ENCODE results near the gene SPSB1.

Gene SPSB1

DNA sequence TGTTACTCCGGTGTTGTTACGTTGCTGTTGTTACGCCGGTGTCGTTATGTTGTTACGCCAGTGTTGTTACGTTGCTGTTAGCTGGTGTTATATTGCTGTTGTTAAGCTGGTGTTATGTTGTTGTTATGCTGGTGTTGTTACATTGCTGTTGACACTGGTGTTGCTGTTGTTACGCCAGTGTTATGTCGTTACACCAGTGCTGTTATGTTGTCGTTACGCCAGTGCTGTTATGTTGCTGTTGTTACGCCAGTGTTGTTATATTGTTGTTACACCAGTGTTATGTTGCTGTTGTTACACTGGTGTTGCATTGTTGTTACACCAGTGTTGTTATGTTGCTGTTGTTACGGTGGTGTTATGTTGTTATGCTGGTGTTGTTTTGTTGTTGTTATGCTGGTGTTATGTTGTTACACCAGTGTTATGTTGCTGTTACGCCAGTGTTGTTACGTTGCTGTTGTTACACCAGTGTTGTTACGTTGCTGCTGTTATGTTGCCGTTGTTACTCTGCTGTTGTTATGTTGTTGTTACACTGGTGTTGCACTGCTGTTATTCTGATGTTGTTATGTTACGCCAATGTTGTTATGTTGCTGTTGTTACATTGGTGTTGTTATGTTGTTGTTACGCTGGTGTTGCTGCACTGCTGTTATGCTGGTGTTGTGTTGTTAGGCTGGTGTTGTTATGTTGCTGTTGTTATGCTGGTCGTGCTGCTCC lies 32.5 kb upstream of the SPSB1 start:
- no peak for DNase-seq (ENCODE audit: low read depth)

DNA sequence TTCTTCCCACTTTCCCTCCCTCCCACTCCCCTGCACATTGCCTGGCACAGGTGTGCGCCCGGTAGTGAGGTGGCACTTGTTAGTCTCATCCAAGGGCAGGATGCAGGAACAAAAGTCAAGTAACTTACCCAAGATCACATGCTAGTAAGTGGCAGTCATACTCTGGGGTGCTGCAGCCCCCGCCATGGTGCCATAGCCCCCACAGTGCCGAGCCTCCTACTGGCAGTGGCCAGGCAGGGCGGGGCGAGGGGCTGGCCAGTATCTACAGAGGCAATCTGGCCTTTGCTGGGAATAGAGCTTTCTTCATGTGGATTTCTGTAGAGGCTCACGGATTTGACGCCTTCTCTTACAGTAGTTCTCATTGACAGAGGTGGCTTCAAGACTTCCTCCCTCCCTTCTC lies 31.2 kb upstream of the SPSB1 start:
- no peak for DNase-seq (ENCODE audit: low read depth)

DNA sequence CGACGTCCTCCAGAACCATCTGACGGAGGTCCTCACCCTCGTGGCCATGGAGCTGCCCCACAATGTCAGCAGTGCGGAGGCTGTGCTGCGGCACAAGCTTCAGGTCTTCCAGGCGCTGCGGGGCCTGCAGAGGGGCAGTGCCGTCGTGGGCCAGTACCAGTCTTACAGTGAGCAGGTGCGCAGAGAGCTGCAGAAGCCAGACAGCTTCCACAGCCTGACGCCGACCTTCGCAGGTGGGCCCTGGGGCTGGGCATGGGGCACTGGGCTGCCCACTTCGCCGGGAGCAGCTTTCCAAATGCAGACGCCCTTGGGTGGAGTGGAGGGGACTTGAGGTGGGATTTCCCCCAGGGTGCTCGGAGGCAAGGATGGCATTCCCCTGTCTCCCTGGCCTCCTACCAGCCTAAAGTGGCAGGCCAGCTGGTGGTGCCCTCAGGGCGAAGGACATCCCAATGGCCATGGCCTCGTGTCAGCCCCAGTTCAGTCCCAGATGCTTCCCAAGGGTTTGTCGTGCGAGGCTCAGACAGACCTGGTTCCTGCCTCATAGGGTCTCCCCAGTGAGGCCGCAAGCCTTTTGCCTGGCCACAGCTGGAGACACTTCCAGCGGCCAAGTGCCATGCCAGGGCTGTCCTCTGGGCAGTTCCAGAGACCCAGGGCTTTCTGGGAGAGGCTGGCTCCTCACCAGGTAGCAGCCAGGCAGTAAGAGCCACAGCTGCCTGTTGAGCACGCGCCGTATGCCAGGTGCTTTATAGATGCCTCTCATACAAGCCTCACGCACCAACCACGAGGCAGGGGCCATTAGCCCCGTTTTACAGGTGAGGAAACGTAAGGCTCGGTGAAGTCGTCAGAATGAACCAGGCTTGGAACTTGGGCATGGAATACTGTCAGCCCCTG lies 30.4 kb upstream of the SPSB1 start:
- no peak for DNase-seq (ENCODE audit: low read depth)

DNA sequence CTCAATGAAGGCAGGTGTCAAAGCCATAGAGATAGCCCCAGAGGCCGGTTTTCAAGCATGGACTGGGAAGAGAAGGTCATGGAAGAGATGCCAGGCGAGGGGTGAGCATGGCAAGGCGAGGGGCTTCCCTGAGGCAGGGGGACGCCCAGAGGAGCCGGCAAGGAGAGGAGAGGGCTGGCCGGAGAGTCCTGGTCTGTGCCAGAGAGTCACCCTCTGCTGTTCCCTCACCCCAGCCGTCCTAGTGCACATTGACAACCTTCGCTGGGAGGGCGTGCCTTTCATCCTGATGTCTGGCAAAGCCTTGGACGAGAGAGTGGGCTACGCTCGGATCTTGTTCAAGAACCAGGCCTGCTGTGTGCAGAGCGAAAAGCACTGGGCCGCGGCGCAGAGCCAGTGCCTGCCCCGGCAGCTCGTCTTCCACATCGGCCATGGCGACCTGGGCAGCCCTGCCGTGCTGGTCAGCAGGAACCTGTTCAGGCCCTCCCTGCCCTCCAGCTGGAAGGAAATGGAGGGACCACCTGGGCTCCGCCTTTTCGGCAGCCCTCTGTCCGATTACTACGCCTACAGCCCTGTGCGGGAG lies 29.3 kb upstream of the SPSB1 start:
- DNase-seq (ENCODE audit: low read depth) = no peak

DNA sequence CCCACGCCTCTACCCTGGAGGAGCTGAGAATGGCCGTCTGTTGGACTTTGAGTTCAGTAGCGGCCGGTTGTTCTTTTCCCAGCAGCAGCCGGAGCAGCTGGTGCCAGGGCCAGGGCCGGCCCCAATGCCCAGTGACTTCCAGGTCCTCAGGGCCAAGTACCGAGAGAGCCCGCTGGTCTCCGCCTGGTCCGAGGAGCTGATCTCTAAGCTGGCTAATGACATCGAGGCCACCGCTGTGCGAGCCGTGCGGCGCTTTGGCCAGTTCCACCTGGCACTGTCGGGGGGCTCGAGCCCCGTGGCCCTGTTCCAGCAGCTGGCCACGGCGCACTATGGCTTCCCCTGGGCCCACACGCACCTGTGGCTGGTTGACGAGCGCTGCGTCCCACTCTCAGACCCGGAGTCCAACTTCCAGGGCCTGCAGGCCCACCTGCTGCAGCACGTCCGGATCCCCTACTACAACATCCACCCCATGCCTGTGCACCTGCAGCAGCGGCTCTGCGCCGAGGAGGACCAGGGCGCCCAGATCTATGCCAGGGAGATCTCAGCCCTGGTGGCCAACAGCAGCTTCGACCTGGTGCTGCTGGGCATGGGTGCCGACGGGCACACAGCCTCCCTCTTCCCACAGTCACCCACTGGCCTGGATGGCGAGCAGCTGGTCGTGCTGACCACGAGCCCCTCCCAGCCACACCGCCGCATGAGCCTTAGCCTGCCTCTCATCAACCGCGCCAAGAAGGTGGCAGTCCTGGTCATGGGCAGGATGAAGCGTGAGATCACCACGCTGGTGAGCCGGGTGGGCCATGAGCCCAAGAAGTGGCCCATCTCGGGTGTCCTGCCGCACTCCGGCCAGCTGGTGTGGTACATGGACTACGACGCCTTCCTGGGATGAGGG lies 28.5 kb upstream of the SPSB1 start:
- no peak for DNase-seq (ENCODE audit: low read depth)

DNA sequence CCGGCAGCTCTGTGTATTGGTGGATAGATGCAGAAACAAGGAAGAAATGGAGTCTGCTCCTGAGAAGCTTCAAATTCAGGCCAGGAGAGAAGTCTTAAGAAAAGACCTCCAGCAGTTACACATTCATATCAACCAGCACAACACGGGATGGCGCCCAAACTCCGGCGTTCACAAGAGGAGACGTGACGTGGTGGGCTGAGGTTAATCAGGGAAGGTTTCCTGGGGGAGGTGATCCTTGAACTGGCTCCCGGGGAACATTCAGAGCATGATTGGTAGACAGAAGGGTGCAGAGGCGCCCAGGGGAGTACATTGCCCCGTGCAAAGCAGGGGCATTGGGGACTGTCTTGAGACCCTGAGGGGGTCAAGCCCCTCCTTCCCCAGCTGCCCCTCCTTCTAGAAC lies 27.7 kb upstream of the SPSB1 start:
- DNase-seq (ENCODE audit: low read depth) = no peak

DNA sequence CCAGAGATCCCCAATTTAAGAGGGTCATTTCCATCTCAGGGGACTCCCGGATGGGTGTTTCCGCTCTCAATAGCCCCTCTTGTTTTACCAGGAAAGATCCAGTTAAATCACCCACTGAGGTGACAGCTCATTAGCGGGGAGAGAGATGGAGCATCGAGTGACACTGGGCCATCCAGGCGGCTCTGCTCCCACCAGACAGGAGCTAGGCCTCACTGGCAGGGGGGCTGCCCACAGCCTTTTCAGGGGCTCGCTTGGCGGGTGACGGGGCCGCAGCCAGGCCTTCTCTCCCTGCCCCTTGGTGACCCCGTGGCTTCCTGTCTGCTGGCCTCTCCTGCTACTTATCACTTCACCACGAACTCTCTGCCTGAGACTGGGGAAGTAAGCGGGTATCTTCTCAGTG lies 26.7 kb upstream of the SPSB1 start:
- DNase-seq (ENCODE audit: low read depth) = no peak

DNA sequence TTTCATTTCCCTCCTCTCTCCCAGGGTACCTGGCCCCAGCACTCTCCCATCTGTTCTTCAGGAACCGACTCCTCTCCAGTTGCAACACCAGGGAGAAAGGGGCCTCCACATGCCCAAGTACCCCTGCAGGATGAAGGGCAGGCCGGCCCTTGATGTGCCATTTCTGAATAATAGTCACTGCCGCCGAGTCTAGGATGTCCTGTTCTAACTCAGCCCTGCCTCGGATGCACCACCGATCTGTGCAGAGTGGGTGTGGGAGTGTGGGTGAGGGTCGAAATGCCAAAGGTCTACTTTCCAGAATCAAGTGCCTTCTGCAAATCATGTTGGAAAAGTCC lies 25.4 kb upstream of the SPSB1 start:
- no peak for DNase-seq (ENCODE audit: low read depth)

DNA sequence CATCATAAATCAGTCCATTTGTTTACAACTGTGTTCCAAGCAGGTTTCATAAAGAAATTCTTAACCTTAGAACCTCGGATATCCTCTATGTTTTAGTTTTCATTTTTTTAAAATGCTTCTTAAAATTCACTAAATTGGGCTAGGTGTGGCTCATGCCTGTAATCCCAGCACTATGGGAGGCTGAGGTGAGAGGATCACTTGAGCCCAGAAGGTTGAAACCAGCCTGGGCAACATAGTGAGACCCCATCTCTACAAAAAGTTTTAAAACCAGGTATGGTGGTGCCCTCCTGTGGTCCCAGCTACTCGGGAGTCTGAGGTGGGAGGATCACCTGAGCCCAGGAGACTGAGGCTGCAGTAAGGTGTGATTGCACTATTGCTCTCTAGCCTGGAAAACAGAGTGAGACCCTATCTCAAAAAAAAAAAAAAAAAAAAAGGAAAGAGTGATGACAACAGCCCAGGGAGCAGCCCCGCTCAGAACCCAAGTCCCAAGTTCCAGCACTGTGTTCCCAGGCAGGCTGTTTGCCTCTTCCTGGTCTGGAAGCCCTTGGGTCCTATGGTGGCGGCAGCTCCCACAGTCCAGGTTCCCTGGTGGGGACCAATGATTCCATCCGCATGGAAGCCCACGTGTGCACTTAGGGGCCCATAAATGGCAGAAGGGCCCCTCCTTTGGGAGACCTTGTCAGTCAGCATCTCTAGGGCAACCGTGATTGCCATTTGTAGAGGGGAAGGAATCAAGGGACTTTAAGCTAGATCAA lies 24.7 kb upstream of the SPSB1 start:
- no peak for DNase-seq (ENCODE audit: low read depth)

DNA sequence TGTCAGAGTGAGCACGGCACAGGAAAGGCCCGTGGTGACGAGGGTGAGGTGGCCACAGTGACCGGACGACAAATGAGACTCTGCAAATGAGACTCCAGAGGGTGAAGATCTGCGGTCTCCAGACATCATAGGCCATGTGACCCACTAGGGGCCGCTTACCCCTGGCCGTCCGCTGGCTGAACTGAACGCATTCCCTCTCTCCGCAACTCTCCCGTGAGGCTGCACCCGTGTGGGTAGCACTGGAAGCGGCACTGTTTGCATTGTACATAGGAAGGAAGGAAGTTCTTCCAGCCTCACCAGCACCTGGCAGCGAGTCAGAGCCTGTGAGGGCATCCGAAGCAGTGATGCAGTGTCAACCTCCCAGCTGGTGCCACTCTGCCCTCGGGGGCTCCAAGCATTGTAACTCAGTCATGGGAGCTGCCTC lies 23.6 kb upstream of the SPSB1 start:
- no peak for DNase-seq (ENCODE audit: low read depth)

DNA sequence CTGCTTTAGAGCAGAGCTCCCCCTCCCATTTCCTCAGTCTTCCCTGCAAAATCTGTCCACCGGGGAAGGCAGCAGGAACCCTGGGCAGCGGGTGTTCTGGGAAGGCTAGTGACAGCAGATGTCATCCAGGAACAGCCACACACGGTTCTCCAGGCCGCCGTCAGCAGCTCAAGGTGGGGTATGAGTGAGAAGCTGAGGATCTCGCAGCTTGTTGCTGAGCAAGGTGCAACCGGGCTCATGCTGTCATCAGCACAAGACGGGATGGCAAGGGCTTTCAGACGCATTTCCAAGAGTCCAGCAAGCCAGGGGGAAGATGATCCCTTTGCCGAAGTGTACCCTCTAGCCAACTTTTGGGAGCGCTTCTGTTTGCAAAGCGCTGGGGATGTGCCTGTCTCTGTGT lies 23.0 kb upstream of the SPSB1 start:
- no peak for DNase-seq (ENCODE audit: low read depth)

DNA sequence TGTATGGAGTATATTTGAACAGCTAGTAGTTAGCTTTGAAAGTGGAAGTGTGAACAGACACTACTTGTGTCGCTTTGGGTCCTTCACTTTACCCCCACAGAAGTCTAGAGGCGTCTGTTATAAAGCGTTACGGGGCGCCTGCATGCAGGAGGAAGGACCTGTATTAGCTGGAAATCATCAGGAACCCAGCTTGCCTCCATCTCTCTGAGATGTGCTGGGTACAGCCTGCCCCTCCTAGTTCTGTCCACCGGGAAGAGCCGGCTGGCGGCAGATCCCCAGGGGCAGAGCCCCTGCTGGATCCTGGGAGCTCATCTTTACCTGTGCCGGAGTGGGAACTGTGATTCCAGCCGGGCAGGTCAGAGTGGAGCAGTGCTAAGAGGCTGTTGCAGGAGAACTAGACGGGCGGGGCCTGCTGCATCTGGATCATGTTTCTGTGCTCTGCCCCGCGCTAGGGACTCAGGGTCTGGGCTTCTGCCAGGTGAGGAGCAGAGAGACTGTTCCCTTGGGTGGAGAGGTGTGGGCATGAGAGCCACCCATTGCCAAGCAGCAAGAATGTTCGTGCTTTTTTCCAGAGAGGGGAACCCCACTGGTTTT lies 22.3 kb upstream of the SPSB1 start:
- no peak for DNase-seq (ENCODE audit: low read depth)

DNA sequence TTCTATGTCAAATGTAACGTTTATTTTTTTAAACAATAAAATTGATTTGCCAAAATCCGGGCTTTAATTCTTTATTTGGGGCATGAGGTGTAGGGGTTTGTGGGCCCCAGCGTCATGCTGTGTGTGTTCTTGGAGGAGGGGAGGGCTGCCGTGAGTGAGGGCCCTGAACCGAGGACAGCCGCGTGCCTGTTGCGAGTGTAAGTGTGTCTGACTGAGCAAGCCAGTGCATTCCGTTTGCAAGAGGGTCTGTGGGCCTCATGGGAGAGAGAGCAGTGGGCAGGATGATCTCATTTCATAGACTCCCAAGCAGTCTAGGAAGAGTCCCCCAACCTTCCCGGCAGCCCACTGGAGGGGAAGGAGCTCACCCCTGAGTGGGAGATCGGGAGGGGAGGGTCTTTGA lies 21.4 kb upstream of the SPSB1 start:
- no peak for DNase-seq (ENCODE audit: low read depth)

DNA sequence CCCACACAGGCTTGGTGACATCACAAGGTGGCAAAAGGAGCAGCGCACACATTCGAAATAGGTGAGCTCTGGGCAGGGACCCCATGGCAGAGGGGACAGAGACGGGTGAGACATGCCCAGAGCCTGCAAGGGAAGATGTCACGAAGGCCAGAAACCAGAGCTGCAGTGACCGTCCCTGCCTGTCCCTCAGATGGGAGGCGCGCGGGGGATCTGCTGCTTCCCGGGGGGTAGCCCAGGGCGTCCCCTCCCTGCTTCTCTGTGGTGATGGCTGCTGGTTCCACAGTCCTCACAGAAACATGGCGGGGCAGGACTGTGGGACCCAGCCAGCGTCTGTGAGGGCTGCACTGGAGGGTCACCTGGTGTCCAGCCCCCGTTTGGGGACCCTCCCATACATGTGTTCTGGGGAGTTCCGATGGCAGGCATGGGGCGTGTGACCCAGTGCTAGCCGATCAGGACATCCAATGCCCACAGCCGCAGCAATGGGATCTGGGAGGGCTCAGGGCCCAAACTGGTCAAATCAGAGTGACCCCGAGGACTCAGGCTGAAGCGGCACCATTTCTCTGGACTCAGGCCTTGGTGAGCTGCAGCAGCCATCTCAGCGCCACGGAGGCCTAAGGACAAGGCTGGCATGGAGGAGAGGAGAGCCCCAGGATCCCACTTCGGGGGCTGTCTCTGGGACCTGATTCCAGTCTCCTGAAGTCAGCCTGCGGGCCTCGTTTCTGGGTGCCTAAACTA lies 20.7 kb upstream of the SPSB1 start:
- DNase-seq (ENCODE audit: low read depth) = no peak

DNA sequence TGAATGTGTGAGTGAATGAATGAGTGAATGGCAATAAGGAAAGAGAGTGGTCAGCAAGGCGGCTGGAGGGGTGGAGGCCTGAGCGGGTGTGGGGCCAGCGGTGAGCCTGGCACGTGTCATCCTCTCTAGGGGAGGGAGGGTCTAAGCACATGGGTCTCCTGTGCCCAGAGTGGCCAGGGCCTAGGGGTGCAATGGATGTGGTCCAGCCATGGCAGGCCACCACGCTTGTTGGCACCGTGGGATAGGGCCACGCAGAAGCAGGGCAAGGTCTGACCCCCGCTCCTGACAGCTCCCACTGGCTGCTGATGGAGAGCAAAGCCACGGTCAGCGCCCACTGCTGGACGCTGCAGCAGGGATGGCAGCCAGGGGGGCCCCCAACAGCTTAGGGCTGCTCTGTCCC lies 19.5 kb upstream of the SPSB1 start:
- DNase-seq (ENCODE audit: low read depth) = no peak

DNA sequence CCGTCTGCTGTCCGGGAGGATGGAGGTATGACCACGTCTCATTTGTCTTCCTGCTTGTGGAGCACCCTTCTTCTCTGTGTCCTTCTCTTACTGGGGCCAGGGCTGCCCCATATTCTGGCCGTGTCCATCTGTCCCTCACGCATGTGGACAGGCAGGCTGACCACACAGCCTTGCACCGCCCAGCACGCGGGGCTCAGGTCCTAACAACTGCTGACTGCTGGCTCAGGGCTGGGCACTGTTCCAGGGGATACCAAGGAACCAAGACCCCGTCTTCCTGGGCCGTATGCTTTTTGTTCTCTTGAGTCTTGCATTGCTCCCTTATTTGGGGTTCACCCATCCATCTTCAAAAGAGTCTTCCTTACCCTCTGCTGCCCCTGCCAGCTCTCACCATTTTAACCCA lies 17.5 kb upstream of the SPSB1 start:
- DNase-seq (ENCODE audit: low read depth) = no peak

DNA sequence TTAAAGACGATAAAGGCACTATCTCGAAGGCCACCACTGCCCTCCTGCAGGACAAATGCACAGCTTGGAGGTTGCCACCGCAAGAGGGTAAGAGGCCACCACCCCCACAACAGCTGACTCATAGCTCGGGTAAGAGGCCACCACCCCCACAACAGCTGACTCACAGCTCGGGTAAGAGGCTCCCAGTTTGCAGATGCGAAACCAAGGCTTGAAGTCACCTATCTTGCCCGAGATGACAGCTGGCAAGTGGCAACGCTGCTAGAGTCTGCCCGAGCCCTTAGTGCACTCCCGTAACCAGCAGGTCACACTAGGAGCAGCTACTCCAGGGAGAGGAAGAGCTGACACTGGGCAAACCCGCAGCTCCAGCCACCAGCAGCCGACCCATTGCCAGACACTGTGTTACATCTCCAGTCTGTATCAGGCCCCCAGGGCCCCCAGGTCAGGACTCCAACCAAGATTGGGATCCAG lies 17.1 kb upstream of the SPSB1 start:
- DNase-seq (ENCODE audit: low read depth) = peak; percentile 92

DNA sequence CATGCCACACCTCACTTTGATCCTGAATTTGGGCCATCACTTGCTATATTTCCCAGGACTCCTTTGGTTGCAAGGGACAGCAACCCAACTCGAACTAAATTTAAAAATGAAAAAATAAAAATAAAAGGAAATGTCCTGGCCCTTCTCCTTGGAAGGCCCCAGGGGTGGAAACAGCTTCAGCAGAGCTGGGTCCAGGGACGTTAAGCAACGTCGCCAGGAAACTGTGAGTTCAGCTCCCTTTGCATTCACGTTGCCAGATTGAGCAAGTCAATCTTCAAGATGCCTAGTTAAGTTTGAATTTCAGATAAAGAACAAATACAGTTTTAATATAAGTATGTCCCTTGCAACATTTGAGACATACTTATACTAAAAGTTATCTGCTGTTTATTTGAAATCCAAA lies 14.6 kb upstream of the SPSB1 start:
- DNase-seq (ENCODE audit: low read depth) = peak; percentile 40

DNA sequence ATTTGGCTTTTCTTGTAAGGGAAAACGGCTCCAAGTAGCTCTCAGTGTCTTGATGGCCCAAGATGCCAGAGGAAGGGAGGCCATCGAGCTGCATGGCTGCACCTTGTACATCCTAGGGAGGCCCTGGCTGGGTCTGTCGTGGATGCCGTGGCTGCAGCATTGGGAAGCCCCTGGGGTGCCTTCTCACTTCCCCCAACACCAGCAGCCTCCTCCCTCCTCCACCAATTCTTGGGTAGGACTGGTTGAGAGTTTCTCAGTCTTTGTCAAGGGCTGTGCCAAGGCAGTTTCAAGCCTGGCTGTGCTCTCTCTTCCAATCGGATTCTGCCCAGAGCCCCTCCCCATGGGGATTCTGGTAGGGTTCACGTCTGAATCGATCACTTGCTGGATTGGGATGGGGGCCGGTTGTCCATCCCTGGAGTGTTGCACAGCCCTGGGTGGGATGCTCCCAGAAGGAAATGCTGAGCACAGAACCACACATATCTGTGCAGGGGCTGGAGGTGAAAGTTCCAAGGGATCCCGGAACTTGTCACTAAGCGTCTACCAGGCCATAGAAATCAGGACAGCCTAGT lies 14.0 kb upstream of the SPSB1 start:
- DNase-seq (ENCODE audit: low read depth) = no peak
